Measurements from ENCODE around the gene TLR10. TPM values are rescaled to one million over a fixed set of nuclear protein-coding genes. Genes with fewer than 3 reads are reported as not detected.

The TLR10 gene
- total RNA-seq, 2 donors from 2014 or later, result 0.27 TPM; not detected in 1

DNA sequence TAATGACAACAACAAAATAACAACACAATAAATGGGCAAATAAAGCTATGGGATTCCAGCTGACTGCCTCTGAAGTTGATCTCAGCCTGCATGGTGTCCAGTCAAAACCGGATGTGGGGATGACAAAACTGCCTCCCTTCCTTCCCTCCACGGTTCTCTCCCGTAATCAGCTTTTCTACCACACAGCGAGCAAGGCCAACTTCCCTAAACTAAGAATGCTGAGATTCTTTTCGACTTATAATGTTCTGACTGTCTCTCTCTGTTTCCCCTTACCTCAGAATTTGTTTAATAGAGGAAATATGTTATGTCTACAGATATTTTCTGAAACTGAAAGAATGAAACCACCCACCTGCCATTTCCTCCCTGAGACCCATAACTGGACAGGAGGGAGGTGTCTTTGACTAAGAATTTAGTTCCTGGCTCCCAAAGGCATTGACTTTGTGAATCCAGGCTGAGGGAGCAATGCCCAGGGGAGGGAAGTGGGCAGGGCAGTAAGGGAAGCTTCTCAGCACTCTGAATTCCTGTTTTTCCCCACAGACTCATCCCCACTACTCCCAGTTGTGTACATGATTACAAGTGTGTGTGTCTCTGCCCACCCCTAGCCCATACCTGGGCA is 22.8 kb upstream of the TLR10 start:
- H3K27ac Mint-ChIP-seq, result peak overlapping the region; percentile 67 to 91
- ATAC-seq (peak; percentile 36 to 56), DNase-seq (ENCODE audit: low spot score in 2 of 2) (no peak)
- H3K36me3 Mint-ChIP-seq, result peaks cover 23 to 30% of the 10 kb centered on the region in 2 donors
- H3K9me3 Mint-ChIP-seq, result peaks cover 17 to 22% of the 10 kb centered on the region in 2 donors

DNA sequence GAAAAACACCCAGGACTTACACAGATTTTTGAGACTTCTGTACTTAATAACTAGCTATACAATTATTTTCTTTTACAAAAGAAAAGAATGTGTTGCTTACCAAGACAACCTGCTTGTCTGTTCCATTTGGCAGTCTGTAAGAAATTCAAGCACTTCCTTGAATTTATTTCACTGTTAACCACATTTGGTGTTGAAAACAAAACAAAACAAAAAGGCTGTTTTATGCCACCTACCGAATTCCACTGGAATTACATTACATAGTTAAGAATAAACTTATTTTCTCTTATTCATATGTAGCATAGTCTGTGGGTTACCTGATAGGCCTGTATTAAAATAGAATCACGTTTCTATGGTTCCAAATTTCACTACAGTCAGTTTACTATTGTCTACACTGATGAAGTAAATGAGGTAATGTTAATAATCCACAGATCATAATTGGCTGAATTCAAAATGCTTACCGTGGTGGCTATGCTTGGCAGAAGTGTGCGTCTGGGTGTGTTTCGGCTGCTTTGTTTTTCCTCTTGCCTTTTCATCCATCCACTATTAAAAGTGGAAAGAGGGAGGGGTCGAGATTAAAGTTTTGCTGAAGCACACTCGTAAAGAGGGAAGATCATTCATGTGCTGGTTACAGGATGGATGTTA is 22.0 kb upstream of the TLR10 start, which contains the start of gene TLR1:
Gene TLR1, minus strand, starts transcription at position 138 of the 642 bp plus-strand sequence. CDS start 5,960 bp downstream, outside the sequence.
- Mint-ChIP-seq H3K36me3 (peaks cover 32 to 38% of the 10 kb centered on the region in 2 donors), H3K27ac (peak within 1 kb of the TSS; percentile 91 to 96), H3K9me3 (peaks cover 24 to 28% of the 10 kb centered on the region in 2 donors)
- DNase-seq (ENCODE audit: low spot score in 2 of 2) (no peak), ATAC-seq (peak; percentile 44 to 87)

DNA sequence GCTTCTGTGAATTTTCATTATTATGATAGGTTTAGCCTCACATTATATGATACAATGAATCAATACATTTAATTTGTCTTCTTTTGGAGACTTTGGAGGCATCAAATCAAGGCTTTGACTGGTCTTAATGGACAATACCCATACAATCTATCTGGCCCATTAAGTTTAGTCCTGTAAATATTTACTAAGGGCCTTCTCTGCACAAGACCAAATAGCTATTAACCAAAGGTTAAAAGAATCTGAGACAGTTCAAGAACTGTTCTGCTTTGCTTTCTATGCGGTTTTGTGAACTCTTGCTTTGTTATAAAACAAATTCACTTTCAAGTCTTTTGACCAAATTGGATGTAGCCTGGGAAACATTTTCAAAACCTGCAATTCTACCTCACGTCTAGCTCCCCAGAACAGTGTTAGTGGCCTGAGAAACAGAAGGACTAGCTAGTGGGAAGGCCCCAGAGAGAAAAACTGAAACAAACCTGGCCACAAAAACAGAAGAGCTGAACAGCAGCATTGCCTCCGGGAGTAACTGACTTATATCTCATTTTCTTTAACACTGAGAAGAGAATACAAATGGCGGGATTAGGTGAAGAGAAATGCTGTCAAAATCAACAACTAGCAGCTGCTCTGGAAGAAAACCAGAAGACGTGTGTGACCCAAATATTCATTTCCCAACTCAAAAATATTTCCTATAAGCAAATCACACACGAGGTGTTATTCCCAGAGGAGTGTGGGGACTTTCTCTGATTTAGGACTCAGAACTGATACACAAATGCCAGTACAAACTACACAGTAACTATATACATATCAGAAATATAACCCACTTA is 21.3 kb upstream of the TLR10 start:
- ATAC-seq (peak; percentile 70 to 91), DNase-seq (ENCODE audit: low spot score in 2 of 2) (peak; percentile 14 to 58)
- peaks cover 39 to 46% of the 10 kb centered on the region in 2 donors for H3K36me3 Mint-ChIP-seq
- H3K27ac Mint-ChIP-seq, result peak overlapping the region; percentile 91 to 94
- peaks cover 27 to 34% of the 10 kb centered on the region in 2 donors for H3K9me3 Mint-ChIP-seq

DNA sequence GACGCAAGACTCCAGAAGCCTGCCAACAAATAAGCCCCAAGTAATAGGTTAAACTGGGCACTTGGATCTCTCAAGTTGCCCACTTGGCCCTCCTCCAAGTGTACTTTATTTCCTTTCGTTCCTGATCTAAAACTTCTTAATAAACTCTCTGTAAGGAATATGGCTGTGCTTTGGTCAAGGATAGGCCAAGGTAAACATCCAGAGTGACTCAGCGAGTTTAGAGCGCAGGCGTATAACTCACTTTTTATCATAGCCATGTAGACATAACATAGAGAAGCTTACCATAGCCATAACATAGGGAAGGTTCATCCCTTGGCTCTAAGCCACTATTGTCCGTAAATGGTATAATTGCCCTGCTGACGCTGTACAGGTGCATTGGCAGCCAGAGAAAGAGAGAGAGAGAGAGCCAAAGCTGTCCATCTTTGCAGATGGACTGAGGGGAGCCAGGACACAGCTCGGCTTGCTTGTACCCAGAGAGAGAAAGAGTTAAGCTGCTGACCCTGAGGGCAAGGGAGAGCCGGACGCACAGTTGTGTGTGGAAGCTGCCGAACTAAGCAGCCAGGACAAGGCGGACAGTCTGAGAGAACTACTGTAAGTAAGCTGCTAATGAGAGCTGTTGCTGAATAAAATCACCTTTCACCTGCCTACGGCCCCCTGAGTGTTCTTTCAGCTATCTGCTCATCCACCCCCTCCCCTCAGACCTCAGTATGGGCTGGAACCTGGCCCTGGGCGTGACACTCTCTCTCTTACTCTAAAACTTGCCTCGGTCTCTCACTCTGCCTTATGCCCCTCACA is 20.0 kb upstream of the TLR10 start:
- DNase-seq (ENCODE audit: low spot score in 2 of 2) (no peak), ATAC-seq (no peak)
- H3K9me3 Mint-ChIP-seq, result peaks cover 29 to 36% of the 10 kb centered on the region in 2 donors
- peaks cover 42 to 49% of the 10 kb centered on the region in 2 donors for H3K36me3 Mint-ChIP-seq
- H3K27ac Mint-ChIP-seq, result peak overlapping the region in 1 of 2 donors; percentile 33

DNA sequence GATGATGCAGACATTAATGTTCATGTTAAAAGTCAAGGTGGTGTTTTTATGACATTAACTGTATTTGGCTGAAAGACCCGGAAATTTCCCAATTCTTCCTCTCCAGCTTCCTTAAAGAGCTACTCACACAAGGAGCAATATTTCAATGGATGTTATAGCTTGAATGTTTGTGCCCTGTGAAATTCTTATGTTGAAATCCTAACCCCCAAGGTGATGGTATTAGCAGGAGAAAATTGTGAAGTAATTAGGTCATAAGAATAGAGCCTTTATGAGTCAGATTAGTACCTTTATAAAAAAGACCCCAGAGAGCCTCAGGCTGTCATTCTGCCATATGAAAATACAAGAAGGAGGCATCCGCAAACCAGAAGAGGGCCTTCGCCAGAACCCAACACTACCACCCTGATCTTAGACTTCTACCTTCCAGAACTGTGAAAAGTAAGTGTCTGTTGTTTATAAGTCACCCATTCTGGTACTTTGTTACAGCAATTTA is 18.2 kb upstream of the TLR10 start:
- H3K27ac Mint-ChIP-seq, result no peak overlapping the region

DNA sequence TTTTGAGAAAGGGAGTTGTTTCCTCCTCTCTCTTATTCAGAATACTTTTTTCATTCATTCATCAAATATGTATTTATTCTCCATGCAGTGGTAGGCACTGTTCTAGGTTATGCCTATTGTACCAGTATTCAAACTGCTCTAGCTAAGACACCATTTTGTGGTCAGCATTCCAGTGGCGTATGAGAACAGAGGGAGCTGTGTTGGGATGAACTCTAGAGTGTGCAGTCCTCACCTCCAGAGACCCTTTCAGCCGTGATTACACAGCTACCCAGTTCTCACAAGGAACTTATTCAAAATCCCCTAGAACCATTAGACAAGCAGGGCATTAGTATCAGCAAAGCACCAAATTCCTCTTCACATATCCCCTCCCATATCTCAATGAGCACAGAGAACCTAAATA is 17.6 kb upstream of the TLR10 start:
- DNase-seq (ENCODE audit: low spot score in 2 of 2) (no peak), ATAC-seq (no peak)
- Mint-ChIP-seq H3K36me3 (peaks cover 42 to 49% of the 10 kb centered on the region in 2 donors), H3K27ac (no peak overlapping the region), H3K9me3 (peaks cover 42% of the 10 kb centered on the region in 2 donors)

More for the DNA sequence above, 18.2 kb upstream of the TLR10 start:
- DNase-seq (ENCODE audit: low spot score in 2 of 2), result no peak
- H3K36me3 Mint-ChIP-seq, result peaks cover 42 to 49% of the 10 kb centered on the region in 2 donors
- ATAC-seq, result no peak
- H3K9me3 Mint-ChIP-seq, result peaks cover 36 to 41% of the 10 kb centered on the region in 2 donors

DNA sequence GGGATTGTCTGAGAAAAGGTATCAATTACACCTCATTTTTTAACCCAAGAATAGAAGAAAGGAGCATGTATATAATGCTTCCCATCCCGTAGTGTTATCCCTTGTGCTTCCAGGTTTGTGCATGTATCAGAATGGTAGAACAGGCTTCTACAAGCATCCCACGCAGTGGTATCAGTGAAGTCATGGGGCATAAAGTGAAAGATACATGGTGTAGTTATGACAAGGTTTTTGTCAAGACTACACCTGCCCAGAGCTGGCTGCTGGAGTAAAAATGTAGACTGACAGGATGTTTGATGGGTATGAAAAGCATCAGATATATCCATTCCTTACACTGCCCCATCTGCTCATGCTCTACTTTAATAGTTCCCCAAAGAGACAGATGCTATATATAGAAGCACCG is 12.3 kb upstream of the TLR10 start:
- peaks cover 17 to 33% of the 10 kb centered on the region in 2 donors for H3K36me3 Mint-ChIP-seq
- no peak overlapping the region for H3K27ac Mint-ChIP-seq
- ATAC-seq, result no peak
- DNase-seq (ENCODE audit: low spot score in 2 of 2), result no peak
- peaks cover 35% of the 10 kb centered on the region in 2 donors for H3K9me3 Mint-ChIP-seq

DNA sequence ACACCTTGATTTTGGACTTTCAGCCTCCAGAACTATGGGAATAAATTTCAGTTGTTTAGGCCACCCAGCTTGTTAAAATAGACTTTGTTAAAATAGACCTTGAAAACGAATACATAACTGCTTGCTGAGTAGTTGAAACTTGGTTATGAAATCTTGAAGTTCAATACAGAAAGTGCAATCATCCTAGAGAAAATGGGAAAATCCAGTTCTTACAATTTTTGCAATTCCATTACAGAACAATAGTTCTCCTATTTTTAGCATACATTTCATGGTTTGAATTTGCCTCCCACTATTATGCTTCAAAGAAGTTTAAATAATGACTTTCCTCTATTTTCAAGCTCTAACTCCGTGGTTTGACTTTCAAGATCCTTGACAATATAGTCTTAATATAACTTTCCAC is 11.3 kb upstream of the TLR10 start:
- DNase-seq (ENCODE audit: low spot score in 2 of 2) (no peak), ATAC-seq (no peak)
- H3K27ac Mint-ChIP-seq, result no peak overlapping the region
- H3K9me3 Mint-ChIP-seq, result peaks cover 28 to 33% of the 10 kb centered on the region in 2 donors
- H3K36me3 Mint-ChIP-seq, result peaks cover 10 to 25% of the 10 kb centered on the region in 2 donors

DNA sequence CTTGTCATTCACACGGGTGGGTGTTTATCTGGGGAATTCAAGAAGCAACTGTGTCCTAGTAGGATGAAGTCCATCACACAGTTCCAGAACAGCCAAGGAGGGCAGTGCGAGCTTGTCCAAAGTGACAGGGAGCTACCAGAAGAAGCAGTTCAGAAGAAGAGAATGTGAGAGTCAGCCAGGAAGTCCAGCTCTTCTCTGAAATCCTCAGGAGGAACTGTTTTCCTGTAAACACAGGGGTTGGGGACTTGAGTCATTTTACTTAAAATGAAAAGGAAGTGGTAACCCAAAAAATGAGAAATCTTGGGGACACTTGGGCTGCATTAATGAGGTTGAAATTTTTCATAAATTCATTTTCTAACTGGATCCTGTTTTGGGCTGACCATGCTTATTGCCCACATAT is 8.2 kb upstream of the TLR10 start:
- DNase-seq (ENCODE audit: low spot score in 2 of 2), result no peak
- Mint-ChIP-seq H3K36me3 (peaks cover 6 to 22% of the 10 kb centered on the region in 2 donors), H3K27ac (no peak overlapping the region), H3K9me3 (peaks cover 21 to 24% of the 10 kb centered on the region in 2 donors)
- no peak for ATAC-seq

DNA sequence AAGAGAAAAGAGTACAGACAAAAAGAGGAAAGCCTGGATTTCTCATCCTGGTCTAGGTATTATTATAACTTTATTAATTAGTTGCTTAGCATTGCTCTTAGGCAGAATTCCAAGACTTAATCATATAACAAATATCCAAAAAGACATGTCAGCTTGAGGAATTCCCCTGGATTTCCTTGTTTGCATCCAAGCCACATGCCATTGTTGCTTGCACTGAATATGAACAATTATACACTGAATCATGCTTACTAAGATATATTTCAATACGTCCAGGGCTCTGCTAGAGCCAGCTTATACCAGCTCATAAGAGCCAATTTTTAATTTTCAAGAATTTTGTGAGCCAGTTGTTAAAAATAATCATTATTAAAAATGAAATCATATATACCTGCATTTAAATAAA is 5.5 kb upstream of the TLR10 start:
- no peak for ATAC-seq
- Mint-ChIP-seq H3K27ac (no peak overlapping the region), H3K36me3 (peaks cover 6 to 11% of the 10 kb centered on the region in 2 donors), H3K9me3 (peaks cover 6 to 10% of the 10 kb centered on the region in 2 donors)
- no peak for DNase-seq (ENCODE audit: low spot score in 2 of 2)

DNA sequence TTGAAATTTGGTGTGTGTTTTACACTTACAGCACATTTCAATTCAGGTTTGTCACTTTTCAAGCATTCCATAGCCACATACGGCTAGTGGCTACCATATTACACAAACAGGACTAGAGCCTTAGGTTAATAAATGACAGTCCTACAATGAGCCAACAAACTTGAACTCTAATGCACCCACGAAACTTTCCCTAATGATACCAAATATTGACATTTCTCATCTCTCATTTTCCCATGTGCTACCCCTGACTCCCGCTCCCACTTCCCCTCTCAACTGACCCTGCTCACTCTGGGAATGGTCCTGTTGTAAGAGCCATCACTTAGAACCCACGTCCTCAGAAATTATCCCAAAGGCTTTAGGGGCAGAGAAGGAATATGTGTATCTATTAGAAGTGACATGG is 4.9 kb upstream of the TLR10 start:
- no peak for ATAC-seq
- no peak for DNase-seq (ENCODE audit: low spot score in 2 of 2)
- peaks cover 6 to 10% of the 10 kb centered on the region in 2 donors for H3K9me3 Mint-ChIP-seq
- H3K36me3 Mint-ChIP-seq, result peaks cover 6 to 11% of the 10 kb centered on the region in 2 donors
- H3K27ac Mint-ChIP-seq, result no peak overlapping the region

DNA sequence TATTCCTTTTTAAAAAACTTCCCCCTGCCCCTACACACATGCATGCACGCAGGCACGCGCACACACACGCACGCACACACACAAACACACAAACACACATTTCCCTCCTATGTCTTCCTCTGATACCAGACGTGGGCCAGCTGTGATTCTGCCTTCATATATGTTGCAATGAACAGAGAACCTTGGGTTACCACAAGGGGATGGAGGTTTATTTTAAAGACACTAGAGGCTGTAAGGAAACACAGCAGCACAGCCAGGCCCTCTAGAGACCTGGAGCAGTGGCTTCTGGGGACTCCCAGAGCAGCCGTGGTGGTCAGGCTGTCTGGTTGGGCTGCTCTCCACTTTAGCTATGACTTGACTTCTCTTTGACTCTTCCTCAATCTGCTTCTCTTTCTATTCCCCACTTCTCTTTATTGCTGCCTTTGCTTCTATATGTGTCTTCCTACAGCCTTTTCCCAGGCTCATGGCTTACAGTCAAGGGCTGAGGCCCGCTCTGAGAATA is 3.2 kb upstream of the TLR10 start:
- DNase-seq (ENCODE audit: low spot score in 2 of 2) (no peak), ATAC-seq (no peak)
- Mint-ChIP-seq H3K27ac (no peak overlapping the region), H3K36me3 (peaks cover 5 to 6% of the 10 kb centered on the region in 2 donors), H3K9me3 (peaks cover 4 to 6% of the 10 kb centered on the region in 2 donors)

DNA sequence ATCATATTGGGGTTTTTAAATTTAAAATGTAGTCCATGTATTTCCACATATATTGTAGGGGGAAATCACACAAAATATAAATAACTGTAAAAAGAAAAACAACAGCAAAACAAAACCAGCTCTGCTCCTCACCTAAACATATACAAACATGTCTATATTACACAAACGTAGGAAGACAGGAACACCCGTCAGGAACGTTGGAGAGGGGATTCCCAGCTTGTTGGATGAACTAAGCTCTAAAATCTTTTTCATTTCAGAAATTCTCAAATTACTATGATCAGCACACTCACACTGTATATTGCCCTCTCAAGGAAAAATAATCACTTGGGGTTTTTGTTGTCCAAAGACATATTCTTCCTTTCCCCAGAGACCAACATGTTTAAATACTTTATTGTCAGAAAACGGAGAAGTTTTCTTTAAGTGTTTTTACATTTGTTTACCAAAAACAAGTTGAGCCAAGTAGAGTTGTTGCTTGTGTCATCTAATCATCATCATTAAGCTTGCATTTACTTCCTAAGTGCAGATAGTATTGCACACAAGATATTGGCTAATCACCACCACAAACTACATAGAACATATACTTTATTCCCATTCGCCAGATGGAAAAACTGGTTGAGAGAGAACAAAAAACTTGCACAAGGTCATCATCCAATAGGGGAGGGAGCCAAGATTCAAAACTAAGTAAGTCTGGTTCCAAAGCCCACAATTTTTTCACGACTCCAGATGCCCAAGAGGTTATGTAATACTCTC is 2.4 kb upstream of the TLR10 start:
- no peak for DNase-seq (ENCODE audit: low spot score in 2 of 2)
- Mint-ChIP-seq H3K36me3 (peaks cover 4 to 5% of the 10 kb centered on the region in 2 donors), H3K9me3 (peaks cover 4 to 6% of the 10 kb centered on the region in 2 donors), H3K27ac (no peak overlapping the region)
- ATAC-seq, result no peak

DNA sequence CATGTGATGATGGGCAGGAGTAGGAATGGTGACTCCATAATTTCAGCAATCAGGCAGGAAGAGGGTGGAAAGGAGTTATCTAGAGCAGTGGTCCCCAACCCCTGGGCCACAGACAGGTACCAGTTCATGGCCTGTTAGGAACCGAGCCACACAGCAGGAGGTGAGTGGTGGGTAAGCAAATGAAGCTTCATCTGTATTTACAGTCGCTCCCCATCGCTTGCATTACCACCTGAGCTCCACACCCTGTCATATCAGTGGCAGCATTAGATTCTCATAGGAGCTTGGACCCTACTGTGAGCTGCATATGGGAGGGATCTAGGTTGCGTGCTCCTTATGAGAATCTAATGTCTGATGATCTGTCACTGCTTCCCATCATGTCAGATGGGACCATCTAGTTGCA is 1.4 kb upstream of the TLR10 start:
- Mint-ChIP-seq H3K27ac (no peak overlapping the region), H3K36me3 (no peaks in the 10 kb centered on the region), H3K9me3 (no peaks in the 10 kb centered on the region)
- DNase-seq (ENCODE audit: low spot score in 2 of 2) (no peak), ATAC-seq (no peak)

DNA sequence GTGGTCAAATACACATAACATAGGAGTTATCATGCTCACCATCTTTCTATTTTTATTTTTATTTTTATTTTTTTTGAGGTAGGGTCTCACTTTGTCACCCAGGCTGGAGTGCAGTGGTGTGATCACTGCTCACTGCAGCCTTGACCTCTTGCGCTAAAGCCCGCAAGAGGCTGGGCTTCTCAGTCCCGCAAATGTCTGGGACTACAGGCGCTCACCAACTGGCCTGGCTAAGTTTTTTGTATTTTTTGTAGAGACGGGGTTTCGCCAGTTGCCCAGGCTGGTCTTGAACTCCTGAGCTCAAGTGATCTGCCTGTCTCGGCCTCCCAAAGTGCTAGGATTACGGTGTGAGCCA is 295 bp upstream of the TLR10 start:
- H3K9me3 Mint-ChIP-seq, result no peaks in the 10 kb centered on the region
- no peak for ATAC-seq
- H3K36me3 Mint-ChIP-seq, result no peaks in the 10 kb centered on the region
- DNase-seq (ENCODE audit: low spot score in 2 of 2), result no peak
- H3K27ac Mint-ChIP-seq, result no peak overlapping the region

All from activated naive CD4-positive, alpha-beta T cell treated with anti-CD3 and anti-CD28 coated beads, Interleukin-2, amount 50 U/mL, for 72 hours (primary cell).